ENCODE results near the gene RPTOR.
"Not testable (repeated sequence)": the region's sequence is repeated elsewhere in the genome, so short reads cannot be mapped to it uniquely, and the experiment has no call there.

The RPTOR gene

GRCh38 chr17:80781807-80782277, 237.2 kb downstream of the RPTOR start:
- DNase-seq (ENCODE audit: low read depth in 2 of 2), result no peak

- DNase-seq (ENCODE audit: low read depth in 2 of 2), result no peak
These were observed 238.1 kb downstream of the RPTOR start for GRCh38 chr17:80782536-80783427.

GRCh38 chr17:80783486-80783885, 238.8 kb downstream of the RPTOR start:
- DNase-seq (ENCODE audit: low read depth in 2 of 2), result no peak

- no peak for DNase-seq (ENCODE audit: low read depth in 2 of 2)
These were observed 239.3 kb downstream of the RPTOR start for GRCh38 chr17:80783971-80784370.

GRCh38 chr17:80785477-80786178, 241.0 kb downstream of the RPTOR start:
- DNase-seq (ENCODE audit: low read depth in 2 of 2), result no peak

- DNase-seq (ENCODE audit: low read depth in 2 of 2), result no peak
These were observed 241.8 kb downstream of the RPTOR start for GRCh38 chr17:80786470-80786869.

- no peak for DNase-seq (ENCODE audit: low read depth in 2 of 2)
These were observed 242.2 kb downstream of the RPTOR start for GRCh38 chr17:80786887-80787286.

GRCh38 chr17:80787881-80788280, 243.2 kb downstream of the RPTOR start:
- no peak for DNase-seq (ENCODE audit: low read depth in 2 of 2)

GRCh38 chr17:80789356-80789902, 244.8 kb downstream of the RPTOR start:
- no peak for DNase-seq (ENCODE audit: low read depth in 2 of 2)

GRCh38 chr17:80790021-80790765, 245.6 kb downstream of the RPTOR start:
- no peak for DNase-seq (ENCODE audit: low read depth in 2 of 2)

- DNase-seq (ENCODE audit: low read depth in 2 of 2), result no peak
These were observed 246.5 kb downstream of the RPTOR start for GRCh38 chr17:80790981-80791742.

GRCh38 chr17:80791758-80792284, 247.2 kb downstream of the RPTOR start:
- peak in 1 of 2 donors; percentile 10 for DNase-seq (ENCODE audit: low read depth in 2 of 2)

- DNase-seq (ENCODE audit: low read depth in 2 of 2), result no peak
These were observed 247.7 kb downstream of the RPTOR start for GRCh38 chr17:80792373-80792781.

- no peak for DNase-seq (ENCODE audit: low read depth in 2 of 2)
These were observed 248.8 kb downstream of the RPTOR start for GRCh38 chr17:80793421-80793820.

GRCh38 chr17:80793851-80794267, 249.2 kb downstream of the RPTOR start:
- DNase-seq (ENCODE audit: low read depth in 2 of 2), result no peak

- no peak for DNase-seq (ENCODE audit: low read depth in 2 of 2)
These were observed 249.8 kb downstream of the RPTOR start for GRCh38 chr17:80794281-80795089.

- no peak for DNase-seq (ENCODE audit: low read depth in 2 of 2)
These were observed 250.5 kb downstream of the RPTOR start for GRCh38 chr17:80795090-80795580.

- DNase-seq (ENCODE audit: low read depth in 2 of 2), result no peak
These were observed 251.1 kb downstream of the RPTOR start for GRCh38 chr17:80795754-80796153.

- DNase-seq (ENCODE audit: low read depth in 2 of 2), result no peak
These were observed 251.8 kb downstream of the RPTOR start for GRCh38 chr17:80796430-80796861.

GRCh38 chr17:80797222-80797621, 252.6 kb downstream of the RPTOR start:
- DNase-seq (ENCODE audit: low read depth in 2 of 2), result not testable (repeated sequence)
